ENCODE data around the gene PRDM7. TPM values are rescaled to one million over a fixed set of nuclear protein-coding genes. Genes with fewer than 3 reads are reported as not detected.

The PRDM7 gene
- total RNA-seq, 1 experiment from 2014 or later: not detected

- DNase-seq (ENCODE audit: low spot score): no peak
Measured at GRCh38 chr16:90037276-90037675, 39.9 kb downstream of the PRDM7 start.

DNA sequence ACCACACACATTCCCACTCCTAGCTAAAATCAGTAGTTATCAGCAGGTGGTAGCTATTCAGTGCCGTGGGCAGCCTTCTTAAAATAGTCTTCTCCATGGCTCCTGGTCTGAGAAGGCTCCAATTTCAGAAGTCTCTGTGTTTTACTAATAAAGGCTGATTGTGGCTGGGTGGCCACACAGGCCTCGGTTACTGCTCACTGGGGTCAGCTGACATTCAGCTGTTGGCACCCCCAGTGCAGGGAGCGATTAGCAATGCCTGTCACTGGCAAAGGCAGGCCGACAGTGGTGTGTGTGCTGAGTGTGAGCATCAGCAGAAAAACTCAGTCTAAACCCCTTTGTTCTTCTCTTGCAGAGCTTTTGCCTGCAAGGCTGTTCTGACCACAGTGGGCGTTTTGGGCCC lies 41.2 kb downstream of the PRDM7 start:
- DNase-seq (ENCODE audit: low spot score): no peak

DNA sequence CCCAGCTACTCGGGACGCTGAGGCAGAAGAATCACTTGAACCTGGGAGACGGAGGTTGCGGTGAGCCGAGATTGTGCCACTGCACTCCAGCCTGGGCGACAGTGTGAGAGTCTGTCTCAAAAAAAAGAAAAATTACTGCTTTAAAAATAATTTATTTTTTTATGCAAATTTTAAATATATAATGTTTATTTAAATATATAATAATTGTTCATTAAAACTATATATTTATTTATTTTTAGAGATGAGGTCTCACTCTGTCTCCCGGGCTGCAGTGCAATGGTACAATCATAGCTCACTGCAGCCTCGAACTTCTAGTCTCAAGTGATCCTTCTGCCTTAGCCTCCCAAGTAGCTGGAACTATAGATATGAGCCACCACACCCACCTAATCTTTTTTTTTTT lies 42.6 kb downstream of the PRDM7 start:
- no peak for DNase-seq (ENCODE audit: low spot score)

GRCh38 chr16:90033387-90033786 lies 43.7 kb downstream of the PRDM7 start:
- DNase-seq (ENCODE audit: low spot score): no peak

DNA sequence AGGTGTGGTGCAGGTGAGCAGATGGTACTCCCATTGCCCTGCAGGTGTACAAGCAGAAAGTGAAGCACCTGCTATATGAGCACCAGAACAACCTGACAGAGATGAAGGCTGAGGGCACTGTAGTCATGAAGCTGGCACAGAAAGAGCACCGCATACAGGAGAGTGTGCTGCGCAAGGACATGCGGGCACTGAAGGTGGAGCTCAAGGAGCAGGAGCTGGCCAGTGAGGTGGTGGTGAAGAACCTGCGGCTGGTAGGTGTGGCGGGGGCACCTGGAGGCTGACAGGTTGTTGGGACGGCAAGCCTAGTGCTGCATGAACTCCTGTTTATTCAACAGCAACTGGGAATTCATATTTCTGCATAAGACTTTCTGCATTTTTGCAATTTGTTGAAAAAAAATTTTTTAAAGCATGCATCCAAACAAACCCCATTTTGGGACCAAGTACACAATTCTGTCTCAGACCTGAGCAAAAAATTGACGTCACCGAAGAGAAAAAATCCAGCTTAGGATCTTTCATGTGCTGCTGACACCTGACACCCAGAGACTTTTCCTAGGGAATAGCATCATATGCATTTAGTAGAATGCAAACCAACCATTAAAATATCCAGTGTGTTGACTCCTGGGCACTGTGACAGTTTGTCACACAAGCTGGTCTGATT lies 44.3 kb downstream of the PRDM7 start:
- DNase-seq (ENCODE audit: low spot score): no peak

DNA sequence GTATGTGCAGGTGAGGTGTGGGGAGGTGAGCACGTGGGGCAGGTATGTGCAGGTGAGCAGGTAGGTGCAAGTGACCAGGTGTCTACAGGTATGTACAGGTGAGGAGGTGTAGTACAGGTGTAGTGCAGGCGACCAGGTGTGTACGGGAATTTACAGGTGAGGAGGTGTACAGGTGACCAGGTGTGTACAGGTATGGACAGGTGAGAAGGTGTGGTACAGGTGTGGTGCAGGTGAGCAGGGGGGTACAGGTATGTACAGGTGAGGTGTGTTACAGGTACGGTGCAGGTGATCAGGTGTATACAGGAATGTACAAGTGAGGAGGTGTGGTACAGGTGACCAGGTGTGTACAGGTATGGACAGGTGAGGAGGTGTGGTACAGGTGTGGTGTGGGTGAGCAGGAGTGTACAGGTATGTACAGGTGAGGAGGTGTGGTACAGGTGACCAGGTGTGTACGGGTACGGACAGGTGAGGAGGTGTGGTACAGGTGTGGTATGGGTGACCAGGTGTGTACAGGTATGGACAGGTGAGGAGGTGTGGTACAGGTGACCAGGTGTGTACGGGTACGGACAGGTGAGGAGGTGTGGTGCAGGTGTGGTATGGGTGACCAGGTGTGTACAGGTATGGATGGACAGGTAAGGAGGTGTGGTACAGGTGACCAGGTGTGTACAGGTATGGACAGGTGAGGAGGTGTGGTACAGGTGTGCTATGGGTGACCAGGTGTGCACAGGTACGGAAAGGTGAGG lies 45.0 kb downstream of the PRDM7 start:
- no peak for DNase-seq (ENCODE audit: low spot score)

- DNase-seq (ENCODE audit: low spot score): no peak
Measured at GRCh38 chr16:90031186-90031930, 45.8 kb downstream of the PRDM7 start.

DNA sequence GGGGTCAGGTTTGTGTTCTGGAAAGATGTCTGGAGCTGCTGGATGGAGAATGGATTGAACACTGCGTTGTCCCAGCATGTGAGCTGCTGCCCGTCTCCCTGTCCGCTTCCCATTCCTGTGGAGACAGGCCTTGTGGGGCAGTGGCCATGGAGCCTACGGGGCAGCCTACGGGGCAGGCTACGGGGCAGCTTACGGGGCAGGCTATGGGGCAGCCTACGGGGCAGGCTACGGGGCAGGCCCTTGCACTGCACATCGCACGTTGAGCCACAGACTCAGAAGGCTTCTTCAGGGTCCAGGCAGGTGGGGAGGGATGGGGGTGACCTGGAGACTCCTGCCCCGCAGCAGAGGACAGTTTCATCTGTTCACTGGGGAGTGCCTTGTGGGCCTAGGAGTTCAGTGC lies 48.1 kb downstream of the PRDM7 start:
- no peak for DNase-seq (ENCODE audit: low spot score)

DNA sequence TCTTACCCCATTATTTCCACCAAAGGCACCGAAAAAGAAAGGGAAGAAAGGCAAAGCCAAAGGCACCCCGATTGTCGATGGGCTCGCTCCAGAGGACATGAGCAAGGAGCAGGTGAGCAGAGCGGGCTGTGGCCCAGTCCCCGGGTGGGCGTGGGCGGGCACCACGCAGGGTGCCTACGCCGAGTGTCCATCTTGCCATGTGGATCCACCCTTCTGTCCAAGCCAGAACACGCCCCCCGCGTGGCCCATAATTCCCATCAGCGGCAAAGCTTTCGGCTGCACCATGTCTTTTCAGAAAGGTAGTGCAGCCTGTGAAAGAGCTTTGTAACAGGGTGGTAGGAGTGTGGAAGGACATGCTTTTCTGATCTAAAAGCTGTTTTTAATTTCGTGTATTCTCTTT lies 49.5 kb downstream of the PRDM7 start:
- DNase-seq (ENCODE audit: low spot score): no peak

DNA sequence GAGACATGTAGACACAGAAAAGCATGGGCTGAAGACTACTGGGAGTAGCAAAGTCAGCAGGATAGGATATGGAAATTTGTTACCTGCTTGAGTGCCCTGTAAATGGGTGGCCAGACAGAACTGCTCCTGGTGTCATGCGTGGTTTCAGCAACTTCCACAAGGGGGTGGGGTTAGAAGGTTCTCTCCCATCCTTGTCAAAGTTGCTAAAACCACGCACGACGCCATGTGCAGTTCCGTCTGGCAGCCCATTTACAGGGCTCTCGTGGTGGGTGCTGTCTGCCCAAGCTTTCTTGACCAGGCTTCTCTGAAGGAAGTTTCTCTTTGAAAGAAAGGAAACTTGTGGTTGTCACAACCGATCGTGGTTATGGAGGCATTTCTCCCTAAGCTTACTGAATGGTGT lies 51.0 kb downstream of the PRDM7 start:
- DNase-seq (ENCODE audit: low spot score): no peak

DNA sequence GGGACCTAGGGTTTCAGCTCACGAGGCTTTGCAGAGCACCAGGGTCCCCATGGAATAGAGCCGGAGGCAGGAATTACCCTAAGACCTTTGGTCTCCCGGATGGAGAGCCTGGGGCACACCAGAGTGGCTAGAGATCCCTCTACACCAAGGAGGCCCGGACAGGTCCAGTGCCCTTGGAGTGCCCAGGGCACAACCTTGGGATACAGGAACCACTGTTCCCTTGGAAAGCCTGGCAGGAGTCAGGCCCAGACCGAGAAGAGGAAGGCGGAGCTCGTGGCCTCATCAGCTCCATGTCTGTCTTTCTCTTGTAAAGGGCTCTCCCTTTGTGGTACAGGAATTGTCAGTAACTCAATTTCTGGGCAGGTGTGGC lies 54.1 kb downstream of the PRDM7 start:
- DNase-seq (ENCODE audit: low spot score): peak; percentile 29

- peak; percentile 94 for DNase-seq (ENCODE audit: low spot score)
Measured at GRCh38 chr16:90022209-90023077, 54.7 kb downstream of the PRDM7 start.

DNA sequence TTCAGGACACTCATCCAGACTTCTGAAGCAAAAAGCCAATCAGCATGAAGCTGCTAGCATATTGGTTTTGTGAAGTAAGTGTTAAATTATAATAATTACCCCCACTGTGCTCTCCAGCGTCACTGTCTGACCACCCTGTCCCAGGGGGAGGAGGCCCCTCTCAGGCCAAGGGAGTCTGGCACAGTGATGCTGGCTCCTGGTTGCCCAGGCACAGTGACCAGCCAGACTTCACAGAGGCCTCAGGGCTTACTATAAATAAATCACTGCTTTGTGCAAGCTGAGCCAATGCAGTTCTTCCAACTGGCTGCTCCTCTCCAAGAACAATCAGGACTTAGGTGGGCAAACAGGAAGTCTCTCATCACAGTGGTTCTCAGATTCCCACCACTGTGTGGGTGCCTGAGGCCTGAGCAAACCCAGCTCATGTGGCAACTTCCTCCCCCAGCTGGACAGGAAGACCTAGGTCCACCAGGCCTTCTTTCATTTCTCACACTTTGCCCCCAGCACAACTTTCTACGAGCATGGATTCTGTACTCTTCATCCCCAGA lies 56.2 kb downstream of the PRDM7 start:
- DNase-seq (ENCODE audit: low spot score): no peak

- DNase-seq (ENCODE audit: low spot score): no peak
Measured at GRCh38 chr16:90020260-90020837, 56.8 kb downstream of the PRDM7 start.

DNA sequence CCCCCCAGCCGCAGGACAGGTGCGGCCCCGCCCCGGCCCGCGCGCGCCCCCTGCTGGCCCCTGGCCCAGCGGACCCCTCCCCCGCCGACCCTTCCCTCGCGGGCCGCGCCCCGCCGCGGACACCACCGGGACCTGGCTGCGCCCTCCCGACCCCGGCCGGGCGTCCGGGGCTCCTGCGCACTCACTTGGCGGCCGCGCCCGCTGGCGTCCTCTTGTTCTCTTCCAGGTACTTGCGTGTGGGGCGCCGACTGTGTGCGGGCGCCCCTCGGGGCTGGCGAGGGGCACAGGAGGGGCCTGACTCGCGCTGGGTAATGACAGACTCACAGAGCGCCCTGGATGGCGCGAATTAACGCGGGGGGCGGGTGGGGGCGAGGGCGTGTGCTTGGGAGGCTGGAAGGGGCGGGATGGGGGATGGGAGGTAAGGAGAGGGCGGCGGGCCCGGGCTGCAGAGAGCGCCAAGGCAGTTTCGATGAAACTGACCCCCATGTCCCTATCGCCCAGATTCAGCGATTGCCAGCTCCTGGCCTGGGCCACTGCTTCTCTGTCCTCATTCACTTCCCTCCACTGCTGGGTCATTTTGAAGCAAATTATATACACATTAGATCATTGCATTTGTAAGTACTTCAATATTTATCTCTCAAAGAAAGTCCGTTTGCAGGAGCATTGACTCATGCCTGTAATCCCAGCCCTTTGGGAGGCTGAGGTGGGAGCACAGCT lies 57.4 kb downstream of the PRDM7 start:
- DNase-seq (ENCODE audit: low spot score): peak; percentile 30

DNA sequence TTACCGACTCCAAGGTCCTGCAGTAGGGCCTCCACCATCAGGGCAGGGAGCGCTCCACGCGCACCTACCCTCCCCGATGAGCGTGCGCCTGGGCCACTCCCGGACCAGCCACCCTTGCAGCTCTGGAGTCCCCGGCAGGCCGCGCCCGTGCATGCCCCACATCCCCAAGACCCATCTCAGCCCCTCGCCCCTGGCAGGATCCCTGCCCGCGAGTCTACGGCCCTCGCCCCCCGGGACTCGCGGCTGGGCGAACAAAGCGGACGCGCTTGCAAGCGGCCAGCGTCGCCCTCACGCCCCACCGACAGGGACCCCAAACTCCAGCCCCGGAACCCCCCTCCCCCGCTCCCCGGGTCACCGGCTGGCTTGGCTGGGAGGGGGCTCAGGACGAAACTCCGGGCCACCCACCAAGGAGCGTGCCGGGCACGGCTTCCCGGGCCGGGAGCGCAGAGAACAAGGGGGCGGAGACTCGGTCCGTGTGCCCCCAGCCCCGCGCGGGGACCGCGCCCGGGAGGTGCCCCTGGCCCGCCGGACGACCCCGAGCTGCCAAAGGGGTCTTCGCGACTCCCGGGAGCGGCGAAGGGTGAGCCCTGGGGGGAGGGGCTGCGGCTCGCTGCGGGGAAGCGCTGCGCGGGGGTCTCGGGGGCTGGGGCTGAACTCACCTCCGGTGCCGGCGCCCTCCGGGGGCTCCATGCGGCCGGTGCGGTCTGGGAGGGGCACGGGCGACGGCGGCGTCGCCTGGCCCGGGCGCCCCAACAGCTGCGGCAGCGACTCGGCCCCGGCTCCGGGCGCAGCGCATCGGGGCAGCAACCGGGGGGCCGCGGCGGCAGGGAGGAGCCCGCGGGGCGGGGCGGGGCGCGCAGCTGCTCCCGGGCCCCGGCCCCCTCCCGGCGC lies 58.2 kb downstream of the PRDM7 start, which contains the start of gene DBNDD1:
Gene DBNDD1 (minus strand): TSS at position 805 of the 891 bp plus-strand sequence. CDS start 115 bp downstream, at position 690.
- peak; percentile 20 for DNase-seq (ENCODE audit: low spot score)

- DNase-seq (ENCODE audit: low spot score): peak; percentile 25
Measured at GRCh38 chr16:90018297-90018651, 58.9 kb downstream of the PRDM7 start.

- DNase-seq (ENCODE audit: low spot score): no peak
Measured at GRCh38 chr16:90016339-90016950, 60.7 kb downstream of the PRDM7 start.
